Erythroblast (primary cell): ENCODE data around the gene IL1RAPL2.

Experiments
- GATA1 ChIP-seq: IDR thresholded peaks from 2 replicates; pipeline ENCODE4 v1.6.1; 2011; ENCODE audit warnings: low read depth, mild to moderate bottlenecking, control low read depth, low read length, moderate library complexity
- POLR2A ChIP-seq: IDR thresholded peaks from 2 replicates; pipeline ENCODE4 v1.6.1; 2011; ENCODE audit warnings: mild to moderate bottlenecking, low read length

DNA sequence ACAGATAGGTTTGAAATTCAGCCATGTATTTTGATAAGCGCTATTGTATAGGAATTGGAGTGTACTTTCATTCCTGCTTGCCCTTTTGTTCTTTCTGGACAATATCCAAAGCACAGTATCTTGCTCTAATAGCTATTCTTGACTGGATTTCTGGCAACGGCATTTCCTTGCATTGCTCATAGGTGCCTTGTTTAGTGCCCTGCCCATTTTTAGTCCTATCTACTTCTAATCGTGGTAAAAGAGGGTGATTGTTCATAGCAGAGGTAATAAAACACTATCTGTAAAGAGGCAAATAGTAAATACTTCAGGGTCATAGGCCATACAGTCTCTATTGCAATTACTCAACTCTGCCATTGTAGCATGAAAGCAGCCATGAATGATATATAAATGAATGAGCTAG, 155.9 kb downstream of the IL1RAPL2 start:
- TF ChIP-seq POLR2A: no peak
- no peak for TF ChIP-seq GATA1
